ENCODE measurements around the gene PSIP1.

- TF ChIP-seq EZH2phosphoT487 (IDR thresholded peaks at IDR 0.05; ENCODE audit: insufficient read depth, low read depth) (no peak), EZH2 (IDR thresholded peaks at IDR 0.05; ENCODE audit: insufficient read depth, poor library complexity, severe bottlenecking) (no peak)
Measured at GRCh38 chr9:15468145-15468544, 42.6 kb downstream of the PSIP1 start.
